Inflammatory macrophage treated with lipopolysaccharide for 4 hours (primary cell): ENCODE measurements around the gene DAAM2.

Experiments
- DNase-seq: peaks from one replicate; pipeline ENCODE4 v3.0.0-alpha.2; 2020

The DAAM2 gene

GRCh38 chr6:39913391-39913916 is 121.3 kb downstream of the DAAM2 start:
- DNase-seq, result no peak

- DNase-seq, result no peak
Measured at GRCh38 chr6:39914239-39914638, 122.1 kb downstream of the DAAM2 start.

GRCh38 chr6:39915866-39916265 is 123.7 kb downstream of the DAAM2 start:
- no peak for DNase-seq

GRCh38 chr6:39917329-39917728 is 125.2 kb downstream of the DAAM2 start:
- no peak for DNase-seq

- no peak for DNase-seq
Measured at GRCh38 chr6:39917981-39918380, 125.8 kb downstream of the DAAM2 start.

GRCh38 chr6:39918831-39919230 is 126.7 kb downstream of the DAAM2 start:
- DNase-seq, result no peak

GRCh38 chr6:39920157-39920556 is 128.0 kb downstream of the DAAM2 start:
- DNase-seq, result no peak

GRCh38 chr6:39922821-39923220 is 130.6 kb downstream of the DAAM2 start:
- DNase-seq, result no peak

GRCh38 chr6:39923394-39923793 is 131.2 kb downstream of the DAAM2 start:
- DNase-seq, result no peak

- no peak for DNase-seq
Measured at GRCh38 chr6:39923861-39924260, 131.7 kb downstream of the DAAM2 start.

GRCh38 chr6:39924283-39924682 is 132.1 kb downstream of the DAAM2 start:
- no peak for DNase-seq

GRCh38 chr6:39925191-39925930 is 133.2 kb downstream of the DAAM2 start:
- DNase-seq, result no peak

- DNase-seq, result no peak
Measured at GRCh38 chr6:39925931-39926290, 133.7 kb downstream of the DAAM2 start.

GRCh38 chr6:39926668-39927067 is 134.5 kb downstream of the DAAM2 start:
- DNase-seq, result no peak

GRCh38 chr6:39927159-39927558 is 135.0 kb downstream of the DAAM2 start:
- no peak for DNase-seq

GRCh38 chr6:39929039-39929732 is 137.0 kb downstream of the DAAM2 start:
- DNase-seq, result no peak

- DNase-seq, result no peak
Measured at GRCh38 chr6:39929733-39930461, 137.7 kb downstream of the DAAM2 start.

GRCh38 chr6:39930540-39930939 is 138.4 kb downstream of the DAAM2 start:
- no peak for DNase-seq

- no peak for DNase-seq
Measured at GRCh38 chr6:39931607-39932006, 139.4 kb downstream of the DAAM2 start.

- no peak for DNase-seq
Measured at GRCh38 chr6:39932386-39932910, 140.3 kb downstream of the DAAM2 start.

GRCh38 chr6:39933669-39934130 is 141.5 kb downstream of the DAAM2 start:
- DNase-seq, result no peak

GRCh38 chr6:39934131-39934757 is 142.1 kb downstream of the DAAM2 start, which contains the start of gene MOCS1:
Gene MOCS1, minus strand, starts transcription at chr6:39934462. Its CDS starts 45 bp downstream, at chr6:39934417.
- DNase-seq, result no peak

- DNase-seq, result no peak
Measured at GRCh38 chr6:39935241-39935640, 143.1 kb downstream of the DAAM2 start.
